Measurements from ENCODE around the gene ACSL1.

DNA sequence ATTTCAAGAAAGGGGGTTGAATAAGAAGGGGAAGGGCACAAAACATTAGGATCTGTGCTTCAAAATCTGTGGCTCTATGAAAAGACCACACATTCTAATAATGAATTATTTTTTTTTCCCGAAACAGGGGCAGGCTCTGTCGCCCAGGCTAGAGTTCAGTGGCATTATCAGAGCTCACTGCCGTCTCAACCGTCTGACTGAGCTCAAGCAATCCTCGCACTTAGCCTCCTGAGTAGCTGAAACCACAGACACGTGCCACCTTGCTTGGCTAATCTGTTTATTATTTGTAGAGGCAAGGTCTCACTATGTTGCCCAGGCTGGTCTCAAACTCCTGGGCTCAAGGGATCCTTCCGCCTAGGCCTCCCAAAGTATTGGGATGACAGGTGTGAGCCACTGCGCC is 33.4 kb downstream of the ACSL1 start:
- no peak for TF ChIP-seq EZH2phosphoT487 (conservative IDR thresholded peaks at IDR 0.05; ENCODE audit: low read length)
- TF ChIP-seq, protein P1, sequence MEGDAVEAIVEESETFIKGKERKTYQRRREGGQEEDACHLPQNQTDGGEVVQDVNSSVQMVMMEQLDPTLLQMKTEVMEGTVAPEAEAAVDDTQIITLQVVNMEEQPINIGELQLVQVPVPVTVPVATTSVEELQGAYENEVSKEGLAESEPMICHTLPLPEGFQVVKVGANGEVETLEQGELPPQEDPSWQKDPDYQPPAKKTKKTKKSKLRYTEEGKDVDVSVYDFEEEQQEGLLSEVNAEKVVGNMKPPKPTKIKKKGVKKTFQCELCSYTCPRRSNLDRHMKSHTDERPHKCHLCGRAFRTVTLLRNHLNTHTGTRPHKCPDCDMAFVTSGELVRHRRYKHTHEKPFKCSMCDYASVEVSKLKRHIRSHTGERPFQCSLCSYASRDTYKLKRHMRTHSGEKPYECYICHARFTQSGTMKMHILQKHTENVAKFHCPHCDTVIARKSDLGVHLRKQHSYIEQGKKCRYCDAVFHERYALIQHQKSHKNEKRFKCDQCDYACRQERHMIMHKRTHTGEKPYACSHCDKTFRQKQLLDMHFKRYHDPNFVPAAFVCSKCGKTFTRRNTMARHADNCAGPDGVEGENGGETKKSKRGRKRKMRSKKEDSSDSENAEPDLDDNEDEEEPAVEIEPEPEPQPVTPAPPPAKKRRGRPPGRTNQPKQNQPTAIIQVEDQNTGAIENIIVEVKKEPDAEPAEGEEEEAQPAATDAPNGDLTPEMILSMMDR (IDR thresholded peaks at IDR 0.05; ENCODE audit: insufficient read depth, low read length, poor library complexity, severe bottlenecking), result no peak

All from SU-DHL-6 (cell line).